NCI-H2029 (cell line): ENCODE data around the gene SLAIN2.

Experiments used
- DNase-seq: peaks from one replicate; lab custom pipeline; 2025; lab: John Stamatoyannopoulos, UW

SLAIN2 gene

DNA sequence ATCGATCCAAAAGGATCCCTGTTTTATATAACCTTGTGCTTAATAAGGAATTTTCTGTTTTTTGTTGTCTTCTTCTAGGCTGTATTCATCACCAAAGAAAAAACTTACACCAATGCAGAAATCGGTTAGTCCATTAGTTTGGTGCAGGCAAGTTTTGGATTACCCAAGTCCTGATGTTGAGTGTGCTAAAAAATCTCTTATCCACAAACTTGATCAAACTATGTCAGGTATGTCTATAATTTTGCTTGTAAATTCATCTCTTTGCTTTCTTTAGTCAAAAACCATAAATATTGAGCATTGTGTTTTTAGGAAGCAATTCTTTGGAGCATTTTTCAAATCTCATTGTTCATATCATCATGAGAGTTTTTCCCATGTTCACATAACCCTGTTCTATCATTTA is 28.4 kb downstream of the SLAIN2 start:
- DNase-seq = no peak

DNA sequence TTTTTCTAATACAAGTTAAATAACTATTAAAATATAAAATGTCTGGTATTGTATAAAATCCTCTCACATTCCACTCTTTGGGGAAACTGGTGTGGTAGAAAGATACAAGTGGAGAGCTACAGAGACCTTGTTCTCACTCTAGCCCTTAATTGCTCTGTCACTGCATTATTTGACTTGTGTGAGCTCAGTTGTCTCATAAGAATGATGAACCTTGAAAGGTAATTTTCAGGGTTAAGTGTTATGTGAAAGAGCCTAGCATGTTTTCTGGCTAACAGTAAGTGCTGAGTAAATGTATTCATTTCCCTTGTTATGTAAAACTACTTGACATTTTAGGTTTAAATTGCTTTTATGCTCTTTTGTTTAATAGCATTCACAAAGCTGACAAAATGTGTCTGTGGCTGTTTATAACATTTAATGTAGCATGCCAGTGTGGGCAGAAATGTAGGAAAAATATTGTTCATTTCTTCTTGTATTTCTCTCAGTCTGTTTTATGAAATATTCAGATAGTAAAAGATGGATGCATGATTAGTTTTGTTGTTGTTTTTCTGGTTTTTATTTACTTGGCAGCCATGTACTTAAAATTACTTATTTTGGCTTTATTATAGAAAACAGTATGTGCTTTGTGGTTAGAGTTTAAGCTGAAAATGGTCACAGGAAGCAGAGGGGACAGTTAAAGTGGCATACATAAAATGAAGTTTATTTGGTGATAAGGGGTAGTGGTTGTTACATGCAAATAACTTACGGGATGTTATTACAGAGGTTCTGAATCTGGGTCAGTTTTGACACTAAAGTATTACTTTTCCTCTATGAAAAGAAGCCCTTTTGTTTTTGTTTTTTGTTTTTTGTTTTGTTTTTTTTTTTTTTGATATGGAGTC is 29.2 kb downstream of the SLAIN2 start:
- DNase-seq = peak; percentile 65

DNA sequence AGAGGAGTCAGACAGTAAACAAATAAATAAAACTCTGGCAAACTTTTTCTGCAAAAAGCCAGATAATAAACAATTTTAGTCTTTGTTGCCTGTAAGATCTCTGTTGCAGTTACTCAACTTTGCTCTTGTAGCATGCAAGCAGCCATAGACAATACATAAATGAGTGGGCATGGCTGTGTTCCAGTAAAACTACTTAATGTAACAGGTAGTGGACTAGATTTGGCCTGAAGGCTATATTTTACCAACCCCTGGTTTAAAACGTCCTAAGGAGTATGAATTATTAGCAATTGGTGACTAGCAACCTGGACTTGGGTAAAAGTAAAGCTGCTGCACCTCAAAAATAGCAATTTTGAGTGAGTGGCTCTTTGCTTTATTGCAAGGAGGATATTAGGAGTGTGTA is 30.9 kb downstream of the SLAIN2 start:
- DNase-seq = no peak

DNA sequence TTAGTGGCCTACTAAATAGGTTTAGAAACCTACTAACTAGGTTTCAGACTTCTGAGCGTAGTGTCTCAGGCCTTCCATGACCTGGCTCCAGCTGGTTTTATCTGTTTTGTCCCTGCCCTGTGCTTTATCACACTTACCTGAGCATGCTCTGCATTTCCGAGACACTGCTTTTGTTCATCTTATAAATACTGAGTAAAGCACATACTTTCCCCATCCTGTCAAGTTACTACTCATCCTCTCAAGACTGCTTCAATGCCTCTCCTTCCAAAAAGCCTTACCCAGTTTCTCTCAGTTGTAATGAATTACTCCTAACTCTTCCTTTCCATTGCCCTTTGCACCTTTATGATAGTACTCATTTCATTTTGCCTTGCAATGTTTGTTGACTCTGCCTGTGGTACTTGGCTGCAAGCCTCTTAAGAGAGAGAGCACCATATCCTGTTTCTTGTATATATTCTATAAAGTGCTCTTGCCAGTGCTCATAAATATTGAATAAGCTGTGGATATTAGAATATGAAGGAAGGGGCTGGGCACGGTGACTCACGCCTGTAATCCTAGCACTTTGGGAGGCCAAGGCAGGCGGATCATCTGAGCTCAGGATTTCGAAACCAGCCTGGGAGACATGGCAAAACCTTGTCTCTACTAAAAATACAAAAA is 34.4 kb downstream of the SLAIN2 start:
- peak; percentile 92 for DNase-seq

DNA sequence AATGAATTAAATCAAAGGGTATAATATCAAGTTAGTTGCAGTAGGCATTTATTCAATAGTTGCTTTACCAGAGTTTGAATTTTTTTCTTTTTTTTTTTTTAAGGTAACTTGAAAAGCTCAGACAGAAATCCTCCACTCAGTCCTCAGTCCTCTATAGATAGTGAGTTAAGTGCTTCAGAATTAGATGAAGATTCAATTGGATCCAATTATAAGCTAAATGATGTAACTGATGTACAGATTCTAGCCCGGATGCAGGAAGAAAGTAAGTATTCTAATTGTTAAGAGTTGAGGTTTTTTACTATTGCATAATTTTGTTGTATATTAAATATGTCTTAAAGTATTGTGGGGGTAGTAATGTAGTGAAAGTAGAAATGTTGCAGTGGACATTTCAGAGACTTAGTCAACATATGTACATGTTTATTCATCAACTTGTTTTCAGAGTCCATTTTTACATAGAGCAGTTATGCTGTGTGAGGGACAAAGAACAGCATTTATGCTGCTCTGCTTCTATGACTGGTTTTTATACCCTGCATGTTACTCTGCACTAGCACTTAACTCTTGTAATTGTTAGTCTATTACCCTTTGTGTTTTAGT is 38.4 kb downstream of the SLAIN2 start:
- DNase-seq = no peak

DNA sequence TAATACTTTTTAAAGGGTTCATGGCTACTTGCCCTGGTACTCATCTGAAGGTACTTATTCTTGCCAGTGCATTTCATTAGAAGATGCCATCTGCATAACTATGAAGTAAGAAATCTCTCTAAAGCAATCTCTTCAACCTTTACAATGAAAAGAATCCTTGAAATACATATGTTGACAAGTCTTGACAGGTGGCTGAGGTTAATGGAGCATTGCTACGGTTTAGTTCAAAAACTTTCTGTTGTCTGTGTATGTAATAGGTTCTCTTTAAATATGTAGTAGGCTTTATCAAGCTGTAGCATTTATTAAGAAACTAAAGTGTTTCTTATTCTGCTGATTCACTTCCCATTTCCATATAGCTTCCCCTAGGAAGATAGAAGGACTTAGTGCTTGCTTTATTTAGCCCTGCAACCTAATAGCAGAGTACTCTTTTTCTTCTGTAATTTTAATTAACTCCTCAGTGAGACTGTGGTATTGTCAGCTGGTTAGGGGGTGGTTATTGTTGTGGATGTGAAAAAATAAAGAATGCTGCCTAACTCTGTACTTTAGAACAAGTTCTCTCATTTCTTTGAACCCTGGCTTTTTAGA is 39.3 kb downstream of the SLAIN2 start:
- DNase-seq = no peak

DNA sequence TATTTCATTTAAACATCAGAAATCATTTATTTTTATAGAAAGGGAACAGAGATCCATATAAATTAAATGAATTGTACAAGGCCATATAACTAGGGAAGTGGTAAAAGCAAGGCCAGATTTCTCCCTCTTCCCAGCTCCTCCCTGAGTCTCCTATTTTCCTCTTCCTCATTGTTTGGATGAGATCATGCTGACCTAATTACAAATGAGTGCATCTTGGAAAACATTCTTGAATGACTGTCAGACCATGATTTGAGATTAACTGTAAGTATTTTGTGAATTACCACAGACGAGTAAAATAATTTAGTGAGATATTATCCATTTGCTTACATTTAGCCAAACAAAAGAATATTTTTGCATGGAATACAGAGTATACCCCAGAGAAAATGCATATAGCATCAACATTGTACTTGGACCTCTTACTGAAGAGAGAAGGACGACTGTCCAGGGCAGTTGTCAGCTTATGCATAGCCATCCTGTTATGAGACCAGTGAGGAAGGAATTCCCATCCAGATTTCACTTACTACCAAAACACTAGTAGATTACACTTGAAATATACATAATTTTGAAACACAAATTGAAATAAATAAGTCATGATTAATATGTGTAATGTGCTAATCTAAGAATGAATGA is 47.3 kb downstream of the SLAIN2 start:
- no peak for DNase-seq

DNA sequence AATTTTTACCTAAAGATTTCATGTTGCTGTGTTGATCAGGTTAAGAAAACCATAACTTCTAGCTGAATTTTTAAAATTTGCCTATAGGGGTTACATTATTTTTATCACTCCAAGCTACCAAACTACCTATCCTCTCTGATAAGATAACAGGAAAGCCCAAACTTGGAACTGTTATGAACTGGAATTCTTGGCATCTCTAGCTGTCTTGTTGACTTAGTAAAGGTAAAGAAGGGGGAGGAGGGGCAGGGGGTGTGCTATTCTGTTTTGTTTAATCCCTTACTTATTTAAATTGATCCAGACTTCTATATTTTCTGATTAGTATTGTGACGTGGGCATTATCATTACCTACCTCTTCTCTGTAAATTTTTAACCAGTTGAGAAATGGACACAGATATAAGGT is 54.7 kb downstream of the SLAIN2 start:
- no peak for DNase-seq

DNA sequence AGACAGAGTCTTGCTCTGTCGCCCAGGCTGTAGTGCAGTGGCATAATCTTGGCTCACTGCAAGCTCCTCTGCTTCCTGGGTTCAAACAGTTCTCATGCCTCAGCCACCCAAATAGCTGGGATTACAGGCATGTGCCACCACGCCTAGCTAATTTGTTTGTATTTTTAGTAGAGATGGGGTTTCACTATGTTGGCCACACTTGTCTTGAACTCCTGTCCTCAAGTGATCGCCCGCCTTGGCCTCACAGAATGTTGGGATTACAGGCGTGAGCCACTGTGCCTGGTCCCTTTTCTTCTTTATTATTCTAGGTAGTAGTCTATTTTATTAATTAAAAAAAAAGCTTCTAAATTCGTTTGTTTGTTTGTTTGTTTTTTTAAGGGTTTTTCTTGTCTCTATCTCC is 59.1 kb downstream of the SLAIN2 start:
- no peak for DNase-seq

DNA sequence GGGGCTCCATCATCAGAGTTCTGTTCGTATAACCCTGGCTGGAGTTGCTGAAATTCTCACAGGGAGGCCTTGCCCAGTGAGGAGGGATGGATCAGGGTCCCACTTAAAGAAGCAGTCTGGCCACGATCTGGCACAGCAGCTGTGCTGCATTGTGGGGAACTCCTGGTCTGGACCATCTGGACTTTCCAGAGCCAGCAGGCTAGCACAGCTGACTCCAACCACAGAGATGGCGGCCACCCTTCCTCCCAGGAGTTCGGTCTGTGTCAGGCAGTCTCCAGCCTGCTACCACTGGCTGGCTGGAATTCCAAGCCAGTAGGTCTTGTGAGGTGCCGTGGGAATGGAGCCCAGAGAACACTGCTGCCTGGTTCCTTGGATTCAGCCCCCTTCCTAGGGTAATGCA is 62.0 kb downstream of the SLAIN2 start:
- no peak for DNase-seq

DNA sequence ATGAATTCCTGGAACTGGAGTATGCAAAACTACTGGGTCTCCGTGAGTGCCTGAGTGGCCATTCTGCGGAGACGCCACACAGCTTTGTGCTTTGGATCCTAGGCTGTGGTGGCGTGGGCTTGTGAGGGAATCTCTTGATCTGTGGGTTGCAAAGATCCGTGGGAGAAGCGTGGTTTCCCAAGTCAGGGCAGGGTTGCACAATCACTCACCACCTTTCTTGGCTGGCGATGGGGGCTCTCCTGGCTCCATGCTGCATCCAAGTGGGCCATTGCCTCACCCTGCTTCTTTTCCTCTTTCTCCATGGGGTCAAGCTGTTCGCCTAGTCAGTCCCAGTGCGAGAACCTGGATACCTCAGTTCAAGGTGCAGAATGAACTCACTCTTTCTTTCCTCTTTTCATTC is 62.5 kb downstream of the SLAIN2 start:
- DNase-seq = no peak

DNA sequence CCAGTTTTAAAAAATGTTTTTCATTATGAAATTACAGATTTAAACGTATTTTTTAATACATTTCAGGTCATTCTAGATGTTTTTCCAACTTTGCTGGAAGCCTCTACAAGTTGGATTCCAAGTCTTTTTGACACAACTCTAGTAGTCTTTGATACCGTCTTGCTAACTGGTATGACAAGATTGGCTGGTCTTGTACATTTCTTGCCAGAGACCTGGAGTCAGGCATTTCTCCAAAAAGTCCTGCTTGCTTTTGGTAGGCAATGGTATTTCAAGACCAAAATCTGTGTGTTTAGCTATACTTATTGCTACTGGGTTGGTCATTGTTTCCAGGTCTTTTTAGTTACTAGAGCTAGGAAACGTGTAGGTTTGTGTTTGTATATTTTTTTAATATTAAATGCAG is 64.6 kb downstream of the SLAIN2 start:
- no peak for DNase-seq

DNA sequence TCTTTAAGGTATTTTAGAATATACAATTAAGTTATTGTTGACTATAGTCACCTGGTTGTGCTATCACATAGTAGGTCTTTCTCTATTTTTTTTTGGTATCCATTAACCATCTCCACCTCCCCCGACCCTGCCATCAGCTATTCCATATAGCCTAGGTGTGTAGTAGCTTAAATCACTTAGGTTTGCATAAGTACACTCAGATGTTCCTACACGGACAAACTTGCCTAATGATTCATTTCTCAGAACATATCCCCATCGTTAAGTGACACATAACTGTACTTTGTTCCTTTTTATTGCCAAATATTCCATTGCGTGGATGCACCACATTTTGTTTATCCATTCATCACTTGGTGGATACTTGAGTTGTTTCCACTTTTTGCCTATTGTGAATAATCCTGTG is 67.9 kb downstream of the SLAIN2 start:
- DNase-seq = no peak

DNA sequence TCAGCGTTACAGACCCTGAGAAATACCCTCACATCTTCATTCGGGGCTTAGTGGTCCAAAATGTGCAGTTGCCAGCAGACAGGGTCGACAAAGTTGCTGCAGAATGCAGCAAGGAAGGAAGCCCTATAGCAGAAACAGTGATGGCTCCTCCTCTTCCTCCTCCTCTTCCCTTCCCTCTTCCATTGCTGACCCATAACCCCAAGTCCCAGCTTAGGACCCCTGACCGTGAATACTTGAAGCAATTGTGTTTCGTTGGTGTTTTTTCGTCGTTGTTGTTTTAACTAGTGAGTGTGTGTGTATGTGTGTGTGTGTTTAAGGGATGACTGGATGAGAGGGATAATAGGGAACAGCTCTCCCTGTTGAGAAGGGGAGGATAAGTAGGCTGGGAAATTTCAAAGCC is 69.5 kb downstream of the SLAIN2 start:
- no peak for DNase-seq

DNA sequence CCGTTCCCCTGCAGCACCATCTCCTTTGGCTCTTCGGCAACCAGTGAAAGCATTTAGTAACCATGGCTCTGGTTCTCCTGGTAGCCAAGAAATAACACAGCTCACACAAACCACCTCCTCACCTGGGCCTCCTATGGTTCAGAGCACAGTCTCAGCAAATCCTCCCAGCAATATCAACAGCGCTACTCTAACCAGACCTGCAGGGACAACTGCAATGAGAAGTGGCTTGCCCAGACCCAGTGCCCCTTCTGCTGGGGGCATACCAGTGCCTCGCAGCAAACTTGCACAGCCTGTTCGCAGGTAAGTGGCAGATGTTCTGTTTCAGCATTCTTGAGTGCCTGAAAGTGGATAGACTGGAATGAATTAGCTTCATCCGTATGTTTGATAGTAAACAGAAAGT is 78.8 kb downstream of the SLAIN2 start:
- no peak for DNase-seq

DNA sequence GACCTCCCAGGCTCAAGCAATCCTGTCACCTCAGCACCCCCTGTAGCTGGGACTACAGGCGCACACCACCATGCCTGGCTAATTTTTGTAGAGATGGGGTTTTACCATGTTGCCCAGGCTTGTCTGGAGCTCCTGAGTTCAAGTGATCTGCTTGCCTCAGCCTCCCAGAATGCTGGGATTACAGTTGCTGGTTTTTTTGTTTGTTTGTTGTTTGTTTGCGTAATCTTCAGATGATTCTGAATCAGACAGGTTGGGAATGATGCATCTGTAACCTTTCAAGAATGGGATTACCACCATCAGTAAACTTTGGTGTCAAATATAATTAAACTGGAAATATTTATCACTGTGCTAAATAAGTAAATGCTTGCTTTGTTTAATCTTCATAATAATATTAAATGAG is 79.8 kb downstream of the SLAIN2 start:
- no peak for DNase-seq

DNA sequence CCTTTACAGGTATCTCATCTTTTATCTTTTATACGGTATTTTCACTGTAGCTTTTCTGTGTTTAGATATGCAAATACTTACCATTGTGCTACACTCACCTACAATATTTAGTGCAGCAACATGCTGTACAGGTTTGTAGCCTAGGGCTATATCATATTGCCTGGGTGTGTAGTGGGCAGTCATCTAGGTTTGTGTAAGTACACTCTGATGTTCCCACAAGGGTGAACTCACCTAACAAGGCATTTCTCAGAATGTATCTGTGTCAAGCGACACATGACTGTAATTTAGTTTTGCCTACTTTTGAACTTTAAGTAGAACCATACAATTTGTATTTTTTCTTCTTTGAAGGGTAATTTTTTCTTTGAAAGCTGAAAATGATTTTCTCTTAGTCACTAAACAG is 87.6 kb downstream of the SLAIN2 start:
- DNase-seq = no peak

DNA sequence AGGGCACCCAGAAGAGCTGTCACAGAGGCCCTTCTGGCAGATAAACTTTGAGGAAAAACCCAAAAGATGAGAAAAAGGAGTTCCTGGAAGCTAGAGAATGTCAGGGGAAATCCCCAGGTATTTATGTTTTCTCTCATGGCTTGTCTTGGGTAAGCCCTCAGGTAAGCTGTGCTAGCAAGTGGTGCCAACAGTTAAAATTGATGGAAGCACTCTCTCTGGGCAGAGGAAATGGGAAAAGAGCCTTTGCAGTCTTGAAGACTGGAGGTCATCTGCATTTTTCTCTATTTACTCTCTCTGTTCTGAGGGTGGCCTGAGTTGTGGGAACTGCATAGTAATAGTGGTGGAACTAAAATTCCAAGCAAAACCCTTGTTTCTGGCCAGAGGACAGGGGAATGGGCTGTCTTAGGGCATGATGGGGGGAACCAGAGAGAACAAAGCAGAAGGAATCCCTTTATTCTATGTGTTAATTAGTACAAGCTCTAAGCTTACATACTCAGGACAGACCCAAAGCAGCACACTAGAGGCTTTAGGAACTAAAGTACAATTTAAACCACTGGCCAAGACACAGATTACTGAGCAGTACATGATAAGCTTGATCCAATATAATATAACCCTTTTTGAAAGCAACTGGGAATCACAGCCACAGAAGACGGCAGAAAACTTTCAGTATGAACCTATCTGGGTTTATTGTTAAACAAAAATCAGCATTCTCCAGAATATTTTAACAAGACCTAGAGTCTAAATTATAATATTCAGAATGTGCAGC is 88.6 kb downstream of the SLAIN2 start:
- no peak for DNase-seq

DNA sequence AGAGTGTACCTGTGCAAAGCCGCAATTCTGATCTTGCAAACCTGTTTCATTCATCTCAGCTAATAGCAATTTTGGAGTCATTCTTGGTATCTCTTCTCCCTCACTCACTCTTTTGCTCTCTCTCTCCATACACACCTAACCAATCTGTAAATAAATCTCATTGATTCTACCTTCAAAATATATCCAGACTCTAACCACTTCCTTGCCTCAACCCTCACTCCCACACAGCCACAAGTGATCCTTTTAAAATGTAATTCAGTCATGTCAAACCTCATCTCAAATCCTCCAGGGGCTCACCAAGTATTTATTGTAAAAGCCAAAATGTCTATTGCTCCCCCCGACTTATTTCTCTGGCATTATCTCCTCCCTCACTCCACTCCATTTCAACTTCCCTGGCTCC is 90.1 kb downstream of the SLAIN2 start:
- no peak for DNase-seq

DNA sequence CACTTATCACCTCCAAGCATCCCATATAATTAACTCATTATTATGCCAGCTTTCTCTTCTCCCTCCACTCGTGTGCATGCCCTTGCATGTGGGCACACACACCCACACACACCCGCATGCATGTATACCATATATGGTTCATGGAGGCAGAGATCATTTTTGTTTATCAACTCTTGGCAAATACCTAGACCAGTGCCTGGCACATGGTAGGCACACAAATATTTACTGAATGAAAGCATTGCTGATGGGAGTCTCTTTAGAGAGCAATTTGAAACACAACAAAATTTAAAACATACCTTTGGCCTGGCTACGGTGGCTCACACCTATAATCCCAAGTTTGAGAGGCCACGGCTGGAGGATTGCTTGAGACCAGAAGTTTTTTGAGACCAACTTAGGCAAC is 90.7 kb downstream of the SLAIN2 start:
- peak; percentile 5 for DNase-seq

DNA sequence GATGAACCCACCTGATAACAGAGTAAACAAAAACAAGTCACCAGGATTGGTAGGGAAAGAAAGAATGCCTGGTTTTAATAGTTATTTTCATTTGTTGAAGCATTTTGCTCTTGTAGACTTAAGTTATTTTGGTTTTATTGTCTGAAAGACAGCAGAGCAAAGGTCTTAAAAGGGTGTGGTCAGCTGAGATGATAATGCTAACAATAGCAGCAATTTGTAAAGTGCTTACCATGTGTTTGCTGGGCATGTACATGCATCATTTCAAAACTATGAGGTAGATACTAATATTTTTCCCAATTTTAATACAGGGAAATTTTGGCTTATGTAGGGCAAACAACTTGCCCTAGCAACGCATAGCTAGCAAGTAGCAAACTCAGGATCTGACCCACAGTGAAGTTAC is 95.0 kb downstream of the SLAIN2 start:
- DNase-seq = no peak

DNA sequence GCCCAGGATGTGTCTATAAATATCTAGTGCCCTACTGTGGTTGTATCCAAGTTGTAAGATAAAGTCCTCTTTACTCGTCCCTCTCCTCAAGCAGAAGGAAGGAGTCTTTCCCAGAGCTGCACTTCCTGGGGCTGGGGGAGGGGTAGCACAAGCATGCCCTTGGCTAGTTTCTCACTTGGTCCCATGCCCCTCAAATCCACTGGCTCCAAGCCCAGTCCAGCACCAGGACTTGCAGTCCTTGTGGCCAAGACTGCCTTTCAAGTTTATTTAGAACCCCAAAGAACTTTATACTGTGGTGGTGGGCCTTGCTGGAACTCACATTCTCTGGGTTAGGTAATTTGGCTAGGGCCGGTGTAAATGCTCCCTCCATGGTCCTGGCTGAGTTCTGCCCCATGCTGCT is 98.7 kb downstream of the SLAIN2 start:
- no peak for DNase-seq
